Motor neuron (in vitro differentiated cells): Measurements from ENCODE around the gene KRIT1. TPM values are rescaled to one million over a fixed set of nuclear protein-coding genes. Genes with fewer than 3 reads are reported as not detected.
"Not testable (repeated sequence)": the region's sequence is repeated elsewhere in the genome, so short reads cannot be mapped to it uniquely, and the experiment has no call there.

Experiments used
- ATAC-seq, 8 experiments: fragments of 200-7000 bp; cut with Tn5 transposase; replicated peaks in 6 of 8; 2 replicates each; pipeline ENCODE4 v1.8.0; 2021; ENCODE audit warnings: mild to moderate bottlenecking in 8 of 8, moderate library complexity in 8 of 8
- H3K27ac ChIP-seq, 2 donors: fragments of 250-450 bp; sonication (Bioruptor Pico); 2 replicates each; pipeline ENCODE4 v1.9.0; 2021; ENCODE audit warnings: antibody characterized with exemption in 2 of 2, mild to moderate bottlenecking in 2 of 2, moderate library complexity in 1 of 2
- H3K4me1 ChIP-seq, 2 donors: fragments of 250-450 bp; sonication (Bioruptor Pico); replicated peaks in 1 of 2; 2 replicates each; pipeline ENCODE4 v1.6.1; 2021; ENCODE audit warnings: antibody characterized with exemption in 2 of 2, mild to moderate bottlenecking in 2 of 2, moderate library complexity in 1 of 2
- H3K4me3 ChIP-seq, 5 donors: fragments of 250-450 bp; sonication (Bioruptor Pico); 2 replicates each; pipeline ENCODE4 v1.9.0; 2021; ENCODE audit warnings: antibody characterized with exemption in 5 of 5, mild to moderate bottlenecking in 5 of 5, moderate library complexity in 4 of 5
- WGBS, 10 experiments: fragments of 450-650 bp; shearing (Covaris generic); methylation state at CpG; one replicate each; pipeline ENCODE4 v1.0.0; 2022; 5-methylcytosine and 5-hydroxymethylcytosine counted together
- in situ Hi-C, 9 experiments: fragments of 400-800 bp; cut with MboI; loops; one replicate each; pipeline ENCODE4 v1.15.0; 2021; ENCODE audit warnings: low sequenced_read_pairs in 9 of 9, low pct_unique_long_range_greater_than_20kb in 2 of 9; ENCODE audit not compliant: unreplicated experiment in 9 of 9
- total RNA-seq, 8 experiments: library from RNA; unstranded; fragments of 300-600 nt; gene quantifications; 2 replicates each; pipeline versions ENCODE4 v1.2.3 to v1.2.4, GENCODE V29; 2022

The KRIT1 gene
- total RNA-seq, 8 experiments from 2014 or later = 26.7 to 75.1 (median 35.5) TPM

- in situ Hi-C loops = not testable (repeated sequence)
- 17 to 100% (median 78%) methylated on average over 1 to 2 of the region's 2 CpGs; no CpG with 5 or more reads in 3 of the 10 experiments for WGBS, 10 experiments
Measured at GRCh38 chr7:92169529-92169928, 76.2 kb downstream of the KRIT1 start.

GRCh38 chr7:92161271-92161670 is 84.4 kb downstream of the KRIT1 start:
- Histone ChIP-seq H3K4me3 (no peak overlapping the region), H3K27ac (no peak overlapping the region), H3K4me1 (no peaks in the 10 kb centered on the region)
- in situ Hi-C loops = no loop called here
- no peak for ATAC-seq
- 50 to 100% (median 92%) methylated on average over 1 of the region's 1 CpG; no CpG with 5 or more reads in 2 of the 10 experiments for WGBS, 10 experiments

More at GRCh38 chr7:92169529-92169928, 76.2 kb downstream of the KRIT1 start:
- H3K27ac ChIP-seq, H3K4me3 ChIP-seq, ATAC-seq, H3K4me1 ChIP-seq: not testable (repeated sequence)

- Histone ChIP-seq H3K4me3 (no peak overlapping the region), H3K27ac (no peak overlapping the region), H3K4me1 (no peaks in the 10 kb centered on the region)
- WGBS, 10 experiments = 13 to 100% (median 85%) methylated on average over 1 to 3 of the region's 3 CpGs; no CpG with 5 or more reads in 1 of the 10 experiments
- in situ Hi-C loops = no loop called here
- peak in 2 of 8 experiments; percentile 28 to 39 for ATAC-seq
Measured at GRCh38 chr7:92158660-92159575, 86.8 kb downstream of the KRIT1 start.

DNA sequence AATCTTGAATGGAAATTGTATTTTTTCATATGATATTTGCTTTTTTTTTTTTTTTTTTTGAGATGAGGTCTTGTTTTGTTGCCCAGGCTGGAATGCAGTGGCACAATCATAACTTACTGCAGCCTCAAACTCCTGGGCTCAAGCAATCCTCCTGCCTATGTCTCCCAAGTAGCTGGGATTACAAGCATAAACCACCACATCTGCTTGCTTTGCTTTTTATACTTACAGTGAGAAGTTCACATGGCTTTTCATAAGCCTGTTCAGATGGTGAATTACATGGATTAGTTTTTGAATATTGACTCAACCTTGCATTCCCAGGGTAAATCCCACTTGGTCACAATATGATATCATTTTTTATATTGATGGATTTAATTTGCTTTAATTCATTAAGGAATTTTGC is 88.7 kb downstream of the KRIT1 start:
- H3K4me3 ChIP-seq = no peak overlapping the region
- in situ Hi-C loops = no loop called here
- peak in 3 of 8 experiments; percentile 21 to 67 (median 27) for ATAC-seq

DNA sequence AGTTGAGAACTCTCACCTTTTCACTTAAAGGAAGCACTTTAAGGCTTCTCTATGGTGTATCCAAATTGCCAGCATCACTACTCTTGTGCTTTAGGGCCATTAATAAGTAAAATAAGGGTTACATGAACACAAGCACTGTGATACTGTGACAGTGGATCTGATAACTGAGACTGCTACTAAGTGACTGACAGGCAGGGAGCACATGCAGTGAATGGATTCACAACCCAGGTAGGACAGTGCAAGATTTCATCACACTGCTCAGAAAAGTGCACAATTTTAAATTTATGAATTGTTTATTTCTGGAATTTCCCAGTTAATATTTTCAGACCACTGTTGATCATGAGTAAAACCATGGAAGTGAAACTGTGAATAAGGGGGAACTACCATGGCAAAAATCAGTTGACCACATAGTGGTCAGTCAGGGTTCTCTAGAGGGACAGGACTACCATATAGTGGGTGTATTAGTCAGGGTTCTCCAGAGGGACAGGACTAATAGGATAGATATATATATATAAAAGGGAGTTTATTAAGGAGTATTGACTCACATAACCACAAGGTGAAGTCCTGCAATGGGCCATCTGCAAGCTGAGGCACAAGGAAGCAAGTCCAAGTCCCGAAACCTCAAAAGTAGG is 90.5 kb downstream of the KRIT1 start:
- WGBS, 10 experiments = 83 to 100% (median 100%) methylated on average over 1 of the region's 1 CpG; no CpG with 5 or more reads in 5 of the 10 experiments
- ATAC-seq = peak in 1 of 8 experiments; percentile 15
- Histone ChIP-seq H3K27ac (no peak overlapping the region), H3K4me1 (no peaks in the 10 kb centered on the region), H3K4me3 (no peak overlapping the region)
- in situ Hi-C loops = no loop called here

More for the DNA sequence above, 88.7 kb downstream of the KRIT1 start:
- Histone ChIP-seq H3K27ac (no peak overlapping the region), H3K4me1 (no peaks in the 10 kb centered on the region)

GRCh38 chr7:92150450-92151017 is 95.2 kb downstream of the KRIT1 start:
- ATAC-seq = peak in 5 of 8 experiments; percentile 42 to 89 (median 61)
- WGBS, 10 experiments = 20 to 100% (median 74%) methylated on average over 1 of the region's 1 CpG; no CpG with 5 or more reads in 2 of the 10 experiments
- in situ Hi-C loops = no loop called here

DNA sequence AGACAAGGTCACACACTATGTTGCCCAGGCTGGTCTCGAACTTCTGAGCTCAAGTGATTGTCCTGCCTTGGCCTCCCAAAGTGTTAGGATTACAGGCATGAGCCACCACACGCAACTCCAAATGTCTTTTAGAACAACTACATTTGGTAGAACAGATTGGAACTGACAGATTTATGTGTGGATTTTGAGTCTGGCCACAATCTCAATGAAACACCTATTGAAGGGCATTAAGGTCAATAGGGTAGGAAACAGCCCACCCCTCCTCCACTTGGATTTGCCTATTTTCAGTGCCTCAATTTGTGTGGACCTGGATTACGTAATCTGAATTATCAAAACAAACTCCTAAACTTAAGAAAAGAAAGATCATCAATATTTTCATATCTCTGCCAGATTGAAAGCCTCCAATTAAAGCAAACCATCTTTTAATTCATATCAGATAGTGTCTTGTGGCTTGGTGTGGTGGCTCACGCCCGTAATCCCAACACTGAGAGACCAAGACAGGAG is 95.9 kb downstream of the KRIT1 start:
- Histone ChIP-seq H3K4me1 (no peaks in the 10 kb centered on the region), H3K27ac (no peak overlapping the region), H3K4me3 (no peak overlapping the region)
- WGBS, 10 experiments = 60 to 100% (median 87%) methylated on average over 1 to 5 of the region's 5 CpGs; no CpG with 5 or more reads in 4 of the 10 experiments
- in situ Hi-C loops = no loop called here
- ATAC-seq = no peak

More at GRCh38 chr7:92150450-92151017, 95.2 kb downstream of the KRIT1 start:
- Histone ChIP-seq H3K27ac (no peak overlapping the region), H3K4me3 (no peak overlapping the region), H3K4me1 (no peaks in the 10 kb centered on the region)

Other genes with a start within 250 kb of the KRIT1 start
- 100 to 1,000 TPM in 4 of 8 experiments, 10 to 100 TPM in 4; 57.7 to 155 (median 100) TPM for gene CYP51A1, start 111.4 kb downstream of the KRIT1 start, total RNA-seq
- gene LRRD1, start 66.8 kb downstream of the KRIT1 start, total RNA-seq = under 1 TPM in 7 of 8 experiments, not detected in 1; 0.10 to 1.00 (median 0.36) TPM
- gene ANKIB1, start 60 bp upstream of the KRIT1 start, total RNA-seq = 10 to 100 TPM; 28.7 to 96.9 (median 49.8) TPM
- gene GATAD1, start 201.6 kb upstream of the KRIT1 start, total RNA-seq = 10 to 100 TPM; 20.5 to 44.2 (median 32.8) TPM
- gene ERVW-1, start 232.0 kb upstream of the KRIT1 start, total RNA-seq = 1 to 10 TPM in 7 of 8 experiments, under 1 TPM in 1; 0.92 to 3.8 (median 2.1) TPM